Fibroblast of skin of right biceps (primary cell): ENCODE data around the gene PTER.

Source experiments
- DNase-seq: peaks from one replicate; pipeline ENCODE4 v3.0.0-alpha.2; 2013

PTER gene, protein sequence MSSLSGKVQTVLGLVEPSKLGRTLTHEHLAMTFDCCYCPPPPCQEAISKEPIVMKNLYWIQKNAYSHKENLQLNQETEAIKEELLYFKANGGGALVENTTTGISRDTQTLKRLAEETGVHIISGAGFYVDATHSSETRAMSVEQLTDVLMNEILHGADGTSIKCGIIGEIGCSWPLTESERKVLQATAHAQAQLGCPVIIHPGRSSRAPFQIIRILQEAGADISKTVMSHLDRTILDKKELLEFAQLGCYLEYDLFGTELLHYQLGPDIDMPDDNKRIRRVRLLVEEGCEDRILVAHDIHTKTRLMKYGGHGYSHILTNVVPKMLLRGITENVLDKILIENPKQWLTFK

DNA sequence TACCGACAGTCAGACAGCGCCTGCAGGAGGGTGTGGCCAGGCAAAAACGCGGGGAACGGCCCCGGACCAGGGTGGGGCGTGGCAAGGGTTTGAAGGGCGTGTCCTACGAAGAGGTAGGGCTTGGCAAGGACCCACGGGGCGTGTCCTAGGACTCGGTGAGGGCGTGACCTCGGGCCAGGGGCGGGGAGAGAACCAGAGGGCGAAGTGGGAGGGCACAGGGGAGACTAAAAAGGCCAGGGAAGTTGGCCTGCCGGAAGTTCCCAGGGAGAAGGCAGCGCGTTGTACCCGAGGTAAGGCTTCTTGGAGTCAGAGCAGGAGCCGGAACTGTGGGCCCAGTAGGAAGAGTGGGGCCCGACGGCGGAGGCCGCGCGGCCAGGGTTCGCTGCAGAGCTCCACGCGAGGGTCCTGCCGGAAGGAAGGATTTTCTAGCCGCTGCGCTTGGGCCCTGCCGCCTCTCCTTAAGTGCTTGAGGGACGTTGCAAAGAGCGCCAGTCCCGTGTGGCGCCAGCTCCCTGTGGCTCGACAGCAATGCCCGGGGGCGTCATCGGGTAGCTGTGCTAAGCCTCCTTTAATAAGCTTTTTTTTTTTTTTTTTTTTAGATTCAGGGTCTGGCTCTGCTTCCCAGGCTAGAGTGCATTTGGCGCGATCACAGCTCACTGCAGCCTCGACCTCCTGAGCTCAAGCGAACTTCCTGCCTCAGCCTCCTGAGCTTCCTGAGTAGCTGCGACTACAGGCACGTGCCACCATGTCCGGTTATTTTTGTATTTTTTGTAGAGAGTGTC is at the start of gene PTER:
TSS of gene PTER (plus strand) at position 253 of the 782 bp plus-strand sequence. CDS start 47,375 bp downstream, outside the sequence.
- DNase-seq: peak; percentile 93

DNA sequence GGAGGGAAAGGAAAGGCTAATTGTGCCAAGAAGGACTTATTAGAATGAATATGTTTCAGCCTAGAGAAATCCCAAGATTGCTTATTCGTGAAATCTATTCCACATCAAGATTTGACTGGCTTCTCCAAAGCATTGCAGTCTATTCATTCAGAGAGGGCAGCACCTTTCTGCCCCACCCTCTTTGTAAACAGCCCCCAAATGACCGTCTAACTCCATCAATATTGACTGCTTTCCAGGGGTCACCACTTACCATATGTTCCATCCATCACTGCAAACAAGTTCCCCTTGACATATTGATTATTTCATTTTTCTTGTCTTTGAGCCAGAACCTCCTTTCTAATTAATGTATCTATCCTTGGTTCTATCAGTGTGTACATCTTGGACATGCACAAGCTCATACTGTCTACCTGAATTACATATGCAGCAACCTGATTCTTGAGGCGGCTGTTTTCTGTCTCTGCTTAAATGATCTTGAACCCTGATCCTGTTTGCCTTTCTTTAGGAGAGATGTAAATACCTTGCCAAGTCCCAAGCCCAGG is 44.2 kb upstream of the PTER start:
- no peak for DNase-seq

GRCh38 chr10:16393271-16393858 is 43.4 kb upstream of the PTER start:
- DNase-seq: no peak

GRCh38 chr10:16401416-16401815 is 35.4 kb upstream of the PTER start:
- no peak for DNase-seq

DNA sequence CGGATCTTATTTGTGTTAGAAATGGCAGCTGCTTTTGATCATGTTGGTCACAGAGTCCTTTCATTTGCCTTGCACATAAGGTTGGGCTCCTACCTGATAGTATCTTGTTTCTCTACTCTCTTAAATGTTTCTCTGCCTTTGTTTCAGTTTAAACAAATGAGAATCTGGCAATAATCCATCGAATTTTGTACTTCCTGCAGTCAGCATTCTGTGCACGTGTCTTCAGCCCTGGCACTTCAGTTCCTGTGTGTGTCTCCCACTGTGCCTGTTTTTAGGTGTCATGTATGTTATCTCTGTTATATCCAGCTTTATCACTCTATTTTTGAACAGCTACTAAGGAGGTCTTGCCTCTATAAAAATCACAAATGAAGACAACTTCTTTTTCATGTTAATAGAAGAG is 28.4 kb upstream of the PTER start:
- DNase-seq: no peak

DNA sequence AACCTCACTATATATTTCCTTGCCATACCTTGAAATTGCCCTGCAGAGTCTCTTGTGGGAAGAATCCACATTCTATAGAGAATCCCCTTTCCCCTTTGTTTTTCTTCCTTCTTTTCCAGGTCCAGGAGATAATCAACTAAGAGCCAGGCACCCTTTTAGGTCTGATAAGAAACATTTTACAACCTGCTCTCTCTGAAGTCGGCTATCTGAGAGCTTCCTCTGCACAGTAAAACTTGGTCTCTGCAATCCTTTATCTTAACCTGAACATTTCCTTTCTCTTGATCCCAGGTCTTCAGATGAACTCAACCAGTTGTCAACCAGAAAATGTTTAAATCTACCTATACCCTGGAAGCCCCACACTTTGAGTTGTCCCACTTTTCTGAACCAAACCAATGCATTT is 19.5 kb upstream of the PTER start:
- no peak for DNase-seq

DNA sequence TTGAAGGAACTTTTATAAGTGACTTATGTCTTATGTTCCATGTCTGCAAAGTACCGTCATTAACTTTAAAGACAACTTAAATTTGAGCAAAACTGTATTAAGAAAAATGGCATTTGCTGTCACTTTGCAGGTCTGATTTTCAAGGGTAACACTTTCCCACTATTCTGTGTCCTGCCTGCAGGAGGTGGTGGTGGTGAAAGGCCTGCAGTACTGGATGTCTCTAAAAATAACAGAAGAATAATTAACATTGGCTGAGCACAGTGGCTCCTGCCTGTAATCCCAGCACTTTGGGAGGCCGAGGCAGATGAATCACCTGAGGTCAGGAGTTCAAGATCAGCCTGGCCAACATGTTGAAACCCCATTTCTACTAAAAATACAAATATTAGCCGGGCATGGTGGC is 13.2 kb upstream of the PTER start:
- DNase-seq: no peak

DNA sequence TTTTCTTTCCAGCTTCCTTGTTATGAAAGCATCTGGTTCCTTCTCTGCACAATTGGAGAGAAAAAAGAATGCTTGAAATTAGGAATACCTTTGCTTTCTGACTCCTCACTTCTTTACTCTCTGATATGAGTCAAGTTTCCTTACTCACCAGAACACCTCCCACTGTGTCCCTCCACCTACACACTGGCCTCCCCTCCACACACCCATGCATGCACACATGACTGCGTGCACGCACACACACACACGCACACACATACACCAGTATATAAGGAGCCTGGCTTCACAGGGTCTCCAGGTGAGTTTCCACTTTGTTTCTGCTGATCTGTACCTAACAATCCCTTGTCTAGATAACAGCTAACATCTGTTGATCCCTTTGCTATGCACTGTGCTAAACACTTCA is 11.4 kb upstream of the PTER start:
- DNase-seq: no peak

- DNase-seq: no peak
These were observed 7.3 kb upstream of the PTER start for GRCh38 chr10:16429539-16429938.

- DNase-seq: peak; percentile 2
These were observed 448 bp upstream of the PTER start for GRCh38 chr10:16436367-16436757.

GRCh38 chr10:16437540-16437894 is 707 bp downstream of the PTER start:
- DNase-seq: no peak

GRCh38 chr10:16439295-16439694 is 2.5 kb downstream of the PTER start:
- peak; percentile 52 for DNase-seq

DNA sequence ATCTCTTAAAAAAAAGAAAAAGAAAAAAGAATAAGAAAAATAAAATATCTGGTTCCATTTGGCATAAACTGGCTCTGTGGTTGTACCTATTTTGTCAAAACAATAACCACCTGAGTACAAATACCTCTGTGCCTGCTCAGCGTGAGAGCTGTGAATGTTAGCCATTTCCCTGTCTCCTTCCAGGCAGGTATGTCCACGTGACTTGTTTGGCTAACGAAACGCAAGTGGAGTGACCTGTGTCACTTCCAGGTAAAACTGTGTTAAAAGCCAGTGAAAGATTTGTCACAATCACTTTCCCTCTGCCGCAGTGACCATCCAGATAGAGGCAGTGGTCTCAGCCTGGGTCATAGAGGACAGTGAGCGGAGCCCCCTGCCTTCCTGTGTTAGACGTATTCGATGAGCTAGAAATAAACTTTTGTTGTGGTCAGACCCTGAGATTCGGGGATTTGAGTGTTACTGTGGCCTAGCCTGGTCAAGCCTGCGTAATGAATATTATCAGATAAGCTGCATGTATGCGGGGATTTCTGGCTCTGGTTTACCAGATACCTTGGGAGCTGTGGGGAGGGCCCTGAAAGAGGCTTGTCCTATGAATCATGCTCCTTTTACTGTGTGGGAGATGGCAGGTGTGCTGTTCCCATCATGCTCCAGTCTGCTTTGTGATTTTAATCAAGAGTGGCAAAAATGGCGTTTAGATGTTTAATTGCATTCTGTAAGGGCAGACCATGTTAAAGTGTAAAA is 3.8 kb downstream of the PTER start:
- DNase-seq: peak; percentile 18

DNA sequence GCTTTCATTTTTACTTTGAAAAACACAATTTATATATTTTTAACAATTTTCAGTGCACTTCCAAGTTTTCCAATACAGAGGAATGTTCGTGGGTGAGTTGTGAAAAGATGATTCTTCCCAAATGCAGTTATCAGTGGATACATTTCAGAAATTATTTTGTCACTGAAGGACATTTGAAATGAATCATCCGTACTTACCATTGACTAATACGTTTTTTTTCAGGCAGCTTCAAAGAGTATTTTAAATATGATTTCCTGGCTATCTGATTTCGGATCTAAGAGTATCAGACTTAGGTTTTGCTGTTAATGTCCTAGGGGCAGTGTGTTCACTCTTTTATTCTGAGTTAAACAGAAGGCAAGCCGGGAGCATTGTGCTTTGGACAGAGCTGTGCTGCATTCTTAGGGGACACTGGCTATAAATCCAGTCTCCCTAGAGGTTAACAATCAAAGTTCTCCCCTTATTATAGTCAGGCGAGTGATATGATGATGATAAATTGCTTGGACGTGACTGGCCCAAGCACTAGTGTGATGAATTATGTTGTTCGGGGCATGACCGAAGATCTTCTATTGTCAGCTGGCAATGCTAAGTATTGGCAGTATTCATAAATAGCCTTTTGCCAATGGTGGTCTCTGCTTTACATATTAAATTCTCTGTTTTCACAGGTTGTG is 4.5 kb downstream of the PTER start:
- DNase-seq: peak; percentile 60

- DNase-seq: no peak
These were observed 6.1 kb downstream of the PTER start for GRCh38 chr10:16442914-16443313.

- no peak for DNase-seq
These were observed 9.1 kb downstream of the PTER start for GRCh38 chr10:16445770-16446469.

- DNase-seq: no peak
These were observed 12.6 kb downstream of the PTER start for GRCh38 chr10:16449454-16449853.

DNA sequence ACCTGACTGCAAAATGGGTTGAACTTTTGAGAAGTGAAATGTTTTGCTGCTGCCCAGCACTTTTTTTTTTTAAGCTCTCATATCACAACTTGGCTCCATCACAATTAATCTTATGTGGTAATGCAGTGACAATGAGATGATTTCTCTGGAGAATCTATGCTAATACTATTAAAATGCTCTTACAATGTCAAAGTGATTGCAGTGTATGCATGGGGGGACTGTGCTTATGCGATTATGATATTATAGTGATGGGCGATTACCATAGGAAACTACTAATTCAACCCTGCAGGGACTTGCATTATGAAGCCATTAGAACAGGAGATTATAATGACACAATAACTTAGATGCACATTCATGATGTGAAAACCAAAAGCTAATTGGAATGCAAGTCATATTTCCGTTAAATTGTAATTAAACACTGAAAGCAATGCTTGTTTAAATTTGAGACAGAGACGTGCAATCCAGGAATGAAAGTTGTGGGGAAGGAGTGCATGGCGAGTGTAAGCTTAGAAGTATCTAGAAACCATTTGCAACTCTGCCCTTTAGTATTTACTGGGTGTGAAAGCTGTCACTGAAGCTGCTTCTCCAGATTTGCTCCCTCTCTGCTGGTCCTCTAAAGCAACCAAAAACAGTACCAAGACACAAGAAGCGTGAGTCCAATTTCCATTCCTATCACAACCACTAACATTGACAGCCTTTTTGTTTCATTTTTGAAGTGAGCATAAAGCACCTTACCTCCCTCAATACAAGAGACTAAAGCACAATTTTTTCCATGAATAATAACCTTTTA is 21.6 kb downstream of the PTER start:
- DNase-seq: no peak

GRCh38 chr10:16459423-16459939 is 22.7 kb downstream of the PTER start:
- DNase-seq: no peak

DNA sequence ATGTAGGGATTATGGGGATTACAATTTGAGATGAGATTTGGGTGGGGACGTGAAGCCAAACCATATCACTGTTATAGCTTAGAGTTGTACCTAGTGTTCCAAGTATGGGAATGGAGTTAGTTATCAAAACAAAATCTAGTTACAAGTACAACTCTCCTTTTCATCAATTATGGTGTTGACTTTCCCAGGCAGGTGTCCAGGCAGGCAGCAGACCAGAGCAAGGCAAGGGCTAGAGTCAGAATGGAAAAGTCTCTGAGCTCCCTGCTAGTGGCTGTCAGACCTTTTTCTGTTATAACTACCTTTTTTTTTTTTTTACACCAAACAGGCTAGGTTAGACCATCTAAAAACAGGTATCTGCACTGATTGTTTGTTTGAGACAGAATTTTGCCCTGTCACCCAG is 29.2 kb downstream of the PTER start:
- DNase-seq: no peak

DNA sequence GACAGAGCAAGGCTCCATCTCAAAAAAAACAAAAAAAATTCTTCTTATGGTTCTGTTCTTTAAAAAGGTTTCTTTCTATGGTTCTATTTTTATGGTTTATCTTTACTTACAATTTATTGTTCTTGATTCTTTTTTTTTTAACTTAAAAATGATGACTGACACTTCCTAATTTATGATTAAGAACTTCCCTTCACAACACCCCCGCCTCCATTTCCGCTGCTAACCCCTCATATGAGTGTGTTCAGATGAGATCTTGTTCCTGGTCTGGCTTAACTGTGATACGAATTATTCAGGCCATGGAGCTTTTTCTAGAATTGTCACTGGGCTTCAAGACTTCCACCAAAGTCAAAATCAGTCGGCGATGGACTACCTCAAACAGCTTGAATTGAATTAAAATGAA is 33.9 kb downstream of the PTER start:
- no peak for DNase-seq
